Endodermal cell (in vitro differentiated cells): Measurements from ENCODE around the gene KIAA1671. TPM values are rescaled to one million over a fixed set of nuclear protein-coding genes. Genes with fewer than 3 reads are reported as not detected.

Experiments
- DNase-seq: peaks from one replicate; pipeline ENCODE4 v3.0.0-alpha.2; 2017
- H3K27ac ChIP-seq: 2 replicates; pipeline ENCODE4 v1.5.1; 2013; ENCODE audit warnings: mild to moderate bottlenecking, low read depth, low read length, moderate library complexity
- H3K27me3 ChIP-seq: 2 replicates; pipeline ENCODE4 v1.6.1; 2013; ENCODE audit warnings: mild to moderate bottlenecking, low read length, moderate library complexity; ENCODE audit not compliant: insufficient read depth, control insufficient read depth, poor library complexity, severe bottlenecking
- H3K36me3 ChIP-seq: 2 replicates; pipeline ENCODE4 v1.7.0; 2013; ENCODE audit warnings: mild to moderate bottlenecking, low read length, moderate library complexity; ENCODE audit not compliant: control insufficient read depth, insufficient read depth
- H3K4me1 ChIP-seq: one replicate; pipeline ENCODE4 v1.7.0; 2013; ENCODE audit warnings: low read length; ENCODE audit not compliant: control insufficient read depth, insufficient read depth
- H3K4me3 ChIP-seq: 2 replicates; pipeline ENCODE4 v1.5.1; 2013; ENCODE audit warnings: mild to moderate bottlenecking, low read length, moderate library complexity
- H3K9ac ChIP-seq: 2 replicates; pipeline ENCODE4 v1.6.1; 2013; ENCODE audit warnings: mild to moderate bottlenecking, low read length, moderate library complexity; ENCODE audit not compliant: poor library complexity, severe bottlenecking; ENCODE audit errors: extremely low read depth
- H3K9me3 ChIP-seq: 2 replicates; pipeline ENCODE4 v1.6.1; 2013; ENCODE audit warnings: mild to moderate bottlenecking, low read length, moderate library complexity; ENCODE audit not compliant: control insufficient read depth
- H3K27ac Mint-ChIP-seq: 2 replicates; pipeline ENCODE4 v1.8.0; 2020; ENCODE audit warnings: mixed read lengths
- H3K27me3 Mint-ChIP-seq: 2 replicates; pipeline ENCODE4 v1.8.0; 2021; ENCODE audit warnings: mild to moderate bottlenecking, mixed read lengths; ENCODE audit not compliant: insufficient read depth
- H3K36me3 Mint-ChIP-seq: 2 replicates; pipeline ENCODE4 v1.8.0; 2020; ENCODE audit warnings: low read depth, mixed read lengths
- H3K4me1 Mint-ChIP-seq: 2 replicates; pipeline ENCODE4 v1.8.0; 2020; ENCODE audit warnings: mixed read lengths
- H3K4me3 Mint-ChIP-seq: 2 replicates; pipeline ENCODE4 v1.8.0; 2020; ENCODE audit warnings: mild to moderate bottlenecking, moderate library complexity, mixed read lengths
- H3K9me3 Mint-ChIP-seq: 2 replicates; pipeline ENCODE4 v1.8.0; 2020; ENCODE audit warnings: mild to moderate bottlenecking, mixed read lengths
- WGBS, 2 experiments: methylation state at CpG; one replicate each; pipeline versions ENCODE4 v1.1.5 to v1.1.7; 2013; ENCODE audit warnings: missing lambda C conversion rate in 2 of 2, mixed read lengths in 1 of 2; ENCODE audit not compliant: insufficient coverage in 1 of 2, insufficient read length in 1 of 2; 5-methylcytosine and 5-hydroxymethylcytosine counted together
- total RNA-seq, 2 donors: library from RNA; stranded (reverse); fragmentation: NEBNext Ultra II Directional in 1 of 2; extraction: Animal tissue kit (Norgen Biotek cat#: 25700) in 1 of 2; gene quantifications; 2 replicates in 1 of 2; 3 replicates in 1 of 2; pipeline ENCODE4 v1.2.1, GENCODE V29; 2021
- TF ChIP-seq, protein P1 (sequence below): fragments of 200-600 bp; sonication (generic); conservative IDR thresholded peaks from 2 replicates; pipeline ENCODE4 v1.5.0; 2021; ENCODE audit warnings: antibody characterized with exemption, mild to moderate bottlenecking

The KIAA1671 gene
- total RNA-seq, 2 donors from 2014 or later: 38.8 to 43.7 TPM

DNA sequence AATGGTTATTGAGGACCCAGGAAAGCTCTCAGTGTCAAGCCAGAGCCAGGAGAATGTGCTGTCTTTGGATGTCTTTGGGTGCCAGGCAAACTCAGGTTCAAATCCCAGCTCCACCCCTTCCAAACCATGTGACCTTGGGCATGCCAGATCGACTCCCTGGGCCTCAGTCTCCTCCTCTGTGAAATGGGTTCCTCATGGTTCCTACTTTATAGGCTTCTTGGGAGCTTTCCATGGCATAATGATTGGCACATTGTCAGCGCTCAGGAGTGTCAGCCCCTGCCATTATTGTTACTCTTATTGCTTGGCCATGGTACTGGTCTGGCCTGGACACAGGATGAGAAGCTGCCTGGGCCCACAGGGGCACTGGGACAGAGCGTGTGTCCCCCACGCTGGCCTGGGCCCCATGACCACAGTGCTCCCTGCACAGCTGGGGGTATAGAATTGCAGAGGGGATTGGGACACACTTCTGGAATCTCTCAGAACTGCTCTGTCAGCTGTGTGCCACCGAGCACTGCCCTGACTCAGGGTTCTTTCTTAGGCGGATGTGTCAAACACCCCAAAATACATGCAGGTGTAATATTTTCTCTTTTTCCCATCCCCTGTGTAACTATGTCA lies 209.5 kb downstream of the KIAA1671 start:
- no peak overlapping the region for H3K9ac ChIP-seq
- no peaks in the 10 kb centered on the region for H3K4me1 ChIP-seq
- TF ChIP-seq, protein P1, sequence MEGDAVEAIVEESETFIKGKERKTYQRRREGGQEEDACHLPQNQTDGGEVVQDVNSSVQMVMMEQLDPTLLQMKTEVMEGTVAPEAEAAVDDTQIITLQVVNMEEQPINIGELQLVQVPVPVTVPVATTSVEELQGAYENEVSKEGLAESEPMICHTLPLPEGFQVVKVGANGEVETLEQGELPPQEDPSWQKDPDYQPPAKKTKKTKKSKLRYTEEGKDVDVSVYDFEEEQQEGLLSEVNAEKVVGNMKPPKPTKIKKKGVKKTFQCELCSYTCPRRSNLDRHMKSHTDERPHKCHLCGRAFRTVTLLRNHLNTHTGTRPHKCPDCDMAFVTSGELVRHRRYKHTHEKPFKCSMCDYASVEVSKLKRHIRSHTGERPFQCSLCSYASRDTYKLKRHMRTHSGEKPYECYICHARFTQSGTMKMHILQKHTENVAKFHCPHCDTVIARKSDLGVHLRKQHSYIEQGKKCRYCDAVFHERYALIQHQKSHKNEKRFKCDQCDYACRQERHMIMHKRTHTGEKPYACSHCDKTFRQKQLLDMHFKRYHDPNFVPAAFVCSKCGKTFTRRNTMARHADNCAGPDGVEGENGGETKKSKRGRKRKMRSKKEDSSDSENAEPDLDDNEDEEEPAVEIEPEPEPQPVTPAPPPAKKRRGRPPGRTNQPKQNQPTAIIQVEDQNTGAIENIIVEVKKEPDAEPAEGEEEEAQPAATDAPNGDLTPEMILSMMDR: no peak
- no peak overlapping the region for H3K27ac ChIP-seq
- WGBS, 2 experiments: 91 to 94% methylated on average over 6 of the region's 6 CpGs
- H3K27me3 Mint-ChIP-seq: no peaks in the 10 kb centered on the region
- DNase-seq: no peak
- H3K9me3 ChIP-seq: no peaks in the 10 kb centered on the region
- H3K27ac Mint-ChIP-seq: no peak overlapping the region
- H3K36me3 ChIP-seq: no peaks in the 10 kb centered on the region
- H3K27me3 ChIP-seq: no peaks in the 10 kb centered on the region
- no peak overlapping the region for H3K4me3 Mint-ChIP-seq
- peaks cover 2% of the 10 kb centered on the region for H3K4me1 Mint-ChIP-seq
- H3K9me3 Mint-ChIP-seq: no peaks in the 10 kb centered on the region
- no peak overlapping the region for H3K4me3 ChIP-seq
- H3K36me3 Mint-ChIP-seq: peaks cover 2% of the 10 kb centered on the region

DNA sequence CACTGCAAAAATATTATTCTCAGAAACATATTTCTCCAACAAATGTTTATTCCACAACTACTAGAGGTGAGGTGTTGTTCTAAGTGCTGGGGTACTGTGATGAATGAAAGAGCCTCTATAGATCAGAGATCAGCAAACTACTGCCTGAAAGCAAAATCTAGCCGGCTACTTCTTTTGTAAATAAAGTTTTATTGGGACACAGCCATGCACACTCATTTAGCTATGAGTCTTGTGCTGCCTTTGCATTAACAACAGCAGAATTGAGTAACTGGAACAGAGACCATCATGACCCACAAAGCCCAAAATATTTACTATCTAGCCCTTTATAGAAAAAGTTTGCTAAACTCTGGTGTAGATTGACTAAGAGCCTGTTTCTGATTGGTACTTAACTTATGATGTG lies 210.0 kb downstream of the KIAA1671 start:
- H3K4me3 ChIP-seq: no peak overlapping the region
- H3K27ac Mint-ChIP-seq: no peak overlapping the region
- H3K4me1 ChIP-seq: no peaks in the 10 kb centered on the region
- WGBS, 2 experiments: 86 to 92% methylated on average over 1 of the region's 1 CpG
- no peak overlapping the region for H3K27ac ChIP-seq
- H3K4me3 Mint-ChIP-seq: no peak overlapping the region
- TF ChIP-seq, protein P1: no peak
- no peak for DNase-seq
- H3K4me1 Mint-ChIP-seq: peaks cover 2% of the 10 kb centered on the region
- H3K9me3 ChIP-seq: no peaks in the 10 kb centered on the region
- H3K9me3 Mint-ChIP-seq: no peaks in the 10 kb centered on the region
- H3K9ac ChIP-seq: no peak overlapping the region
- H3K36me3 Mint-ChIP-seq: peaks cover under 1% of the 10 kb centered on the region
- no peaks in the 10 kb centered on the region for H3K27me3 Mint-ChIP-seq
- no peaks in the 10 kb centered on the region for H3K27me3 ChIP-seq
- H3K36me3 ChIP-seq: no peaks in the 10 kb centered on the region

DNA sequence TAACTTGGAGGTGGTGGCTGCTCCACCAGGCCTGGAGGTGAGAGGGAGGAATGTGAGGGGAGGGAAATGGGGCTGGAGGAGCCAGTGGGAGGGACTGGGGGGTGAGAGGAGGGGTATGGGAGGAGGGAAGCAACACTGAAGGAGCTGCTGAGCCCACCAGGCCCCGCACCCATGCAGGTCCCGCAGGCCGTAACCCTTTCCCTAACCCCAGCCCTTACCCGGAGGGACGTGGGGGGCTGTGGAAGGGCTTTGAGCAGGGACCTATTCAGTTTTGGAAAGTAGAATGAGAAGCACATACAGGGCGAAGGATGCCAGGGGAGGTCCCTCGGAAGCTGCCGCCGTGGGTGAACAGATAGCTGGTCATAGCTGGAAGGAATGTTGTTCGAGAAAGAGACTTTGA lies 213.3 kb downstream of the KIAA1671 start:
- no peaks in the 10 kb centered on the region for H3K4me1 ChIP-seq
- Mint-ChIP-seq H3K27ac (peak overlapping the region; percentile 81), H3K4me1 (peaks cover 2% of the 10 kb centered on the region), H3K36me3 (peaks cover 6% of the 10 kb centered on the region), H3K9me3 (no peaks in the 10 kb centered on the region), H3K4me3 (no peak overlapping the region), H3K27me3 (no peaks in the 10 kb centered on the region)
- no peak overlapping the region for H3K9ac ChIP-seq
- WGBS, 2 experiments: 95 to 96% methylated on average over 8 to 10 of the region's 10 CpGs
- H3K27ac ChIP-seq: no peak overlapping the region
- H3K9me3 ChIP-seq: no peaks in the 10 kb centered on the region
- H3K36me3 ChIP-seq: no peaks in the 10 kb centered on the region
- H3K27me3 ChIP-seq: no peaks in the 10 kb centered on the region
- peak; percentile 41 for DNase-seq
- TF ChIP-seq, protein P1: no peak
- no peak overlapping the region for H3K4me3 ChIP-seq
